HepG2 (cell line): ENCODE data around the gene CSTPP1. TPM values are rescaled to one million over a fixed set of nuclear protein-coding genes. Genes with fewer than 3 reads are reported as not detected.

Experiments
- ATAC-seq: fragments of 200-7000 bp; cut with Tn5 transposase; 3 replicates; pipeline ENCODE4 v1.9.1; 2020; ENCODE audit warnings: mild to moderate bottlenecking, moderate library complexity
- BruUV-seq: library from RNA; stranded (reverse); fragments of 400-500 nt; replicated peaks from 2 replicates; lab custom pipeline; 2021; lab: Mats Ljungman, UMichigan
- CTCF ChIA-PET: fragments of 300-600 bp; formaldehyde crosslinking; extraction: SDS; loops from one replicate; lab custom pipeline; 2021; ENCODE audit warnings: low total read pairs, inconsistent platforms, low intra/inter-chr PET ratio; lab: Yijun Ruan, JAX
- POLR2A ChIA-PET: fragments of 350-600 bp; sonication (Branson Sonifier 250); formaldehyde crosslinking; loops from one replicate; lab custom pipeline; 2020; ENCODE audit warnings: antibody characterized with exemption, inconsistent platforms; lab: Yijun Ruan, JAX
- DNase-seq: peaks from one replicate; pipeline ENCODE4 v3.0.0-alpha.2; 2015; ENCODE audit warnings: low spot score
- FAIRE-seq: peaks from 3 replicates; lab custom pipeline; 2011; peaks lifted over from hg19 to GRCh38; lab: Jason Lieb, UNC
- H2AFZ ChIP-seq: one replicate; pipeline ENCODE4 v1.6.1; 2011; ENCODE audit warnings: low read length, inconsistent platforms
- H3K27ac ChIP-seq: fragments of 300-600 bp; 3 replicates; pipeline ENCODE4 v1.8.0; 2011; ENCODE audit warnings: mixed run types, mild to moderate bottlenecking, mixed read lengths, low read length, inconsistent platforms; ENCODE audit not compliant: insufficient read depth; ENCODE audit errors: extremely low read length
- H3K27me3 ChIP-seq, 2 experiments: fragments of 200-600 bp in 1 of 2; 2 replicates in 1 of 2; 3 replicates in 1 of 2; pipeline versions ENCODE4 v1.6.0 to v1.8.0; 2011; ENCODE audit warnings: low read length in 2 of 2, mild to moderate bottlenecking in 2 of 2, moderate library complexity in 2 of 2, inconsistent platforms in 1 of 2; ENCODE audit not compliant: insufficient read depth in 2 of 2, control insufficient read depth in 1 of 2
- H3K36me3 ChIP-seq, 2 experiments: fragments of 200-600 bp in 1 of 2; replicated peaks in 1 of 2; 2 replicates in 1 of 2; 3 replicates in 1 of 2; pipeline versions ENCODE4 v1.5.1 to v1.8.0; 2011; ENCODE audit warnings: low read length in 2 of 2, inconsistent platforms in 1 of 2; ENCODE audit not compliant: insufficient read depth in 2 of 2, control insufficient read depth in 1 of 2
- H3K4me1 ChIP-seq: 2 replicates; pipeline ENCODE4 v1.5.1; 2012; ENCODE audit warnings: low read length, inconsistent platforms; ENCODE audit not compliant: insufficient read depth
- H3K4me2 ChIP-seq: 2 replicates; pipeline ENCODE4 v1.6.0; 2011; ENCODE audit warnings: low read depth, low read length, inconsistent platforms
- H3K4me3 ChIP-seq, 3 experiments: fragments of 200-600 bp in 1 of 3; sonication (generic), shearing (Covaris generic) in 1 of 3; replicated peaks in 1 of 3; 2 replicates each; pipeline ENCODE4 v1.5.1; 2011 to 2016; ENCODE audit warnings: low read length in 3 of 3, inconsistent platforms in 2 of 3, low read depth in 2 of 3, mild to moderate bottlenecking in 2 of 3, control low read depth in 1 of 3, mixed read lengths in 1 of 3; ENCODE audit not compliant: insufficient read depth in 1 of 3
- H3K79me2 ChIP-seq: one replicate; pipeline ENCODE4 v1.6.1; 2011; ENCODE audit warnings: low read length, inconsistent platforms; ENCODE audit not compliant: insufficient read depth
- H3K9ac ChIP-seq: 2 replicates; pipeline ENCODE4 v1.6.0; 2011; ENCODE audit warnings: mild to moderate bottlenecking, low read depth, low read length, inconsistent platforms; ENCODE audit not compliant: insufficient read depth
- H3K9me3 ChIP-seq: 2 replicates; pipeline ENCODE4 v1.5.1; 2012; ENCODE audit warnings: mild to moderate bottlenecking, low read length
- H4K20me1 ChIP-seq: 2 replicates; pipeline ENCODE4 v1.6.0; 2011; ENCODE audit warnings: inconsistent platforms, mild to moderate bottlenecking, low read length, moderate library complexity; ENCODE audit not compliant: insufficient read depth
- ADNP ChIP-seq: sonication (generic); formaldehyde crosslinking; IDR thresholded peaks from 2 replicates; pipeline ENCODE4 v1.4.0; 2020; ENCODE audit warnings: missing genetic modification reagents
- ATF2 ChIP-seq: sonication (generic); formaldehyde crosslinking; IDR thresholded peaks from 2 replicates; pipeline ENCODE4 v1.4.0; 2020; ENCODE audit warnings: missing genetic modification reagents
- ATF3 ChIP-seq: sonication (generic); formaldehyde crosslinking; IDR thresholded peaks from 2 replicates; pipeline ENCODE4 v1.4.0; 2020; ENCODE audit warnings: missing genetic modification reagents
- DMAP1 ChIP-seq: IDR thresholded peaks from 2 replicates; pipeline ENCODE4 v1.6.1; 2016
- FIP1L1 ChIP-seq: fragments of 200-400 bp; formaldehyde crosslinking; IDR thresholded peaks from 2 replicates; pipeline ENCODE4 v1.6.1; 2018; ENCODE audit warnings: low read depth, mild to moderate bottlenecking, low read length, moderate library complexity, borderline replicate concordance; ENCODE audit not compliant: insufficient read depth
- GABPB1 ChIP-seq: IDR thresholded peaks from 2 replicates; pipeline ENCODE4 v1.6.1; 2016; ENCODE audit warnings: mild to moderate bottlenecking, missing genetic modification reagents, moderate library complexity, missing compliant biosample characterization
- MBD4 ChIP-seq: IDR thresholded peaks from 2 replicates; pipeline ENCODE4 v1.6.1; 2012; ENCODE audit warnings: low read length, inconsistent platforms, borderline replicate concordance
- NR2C2 ChIP-seq: sonication (generic); formaldehyde crosslinking; IDR thresholded peaks from 2 replicates; pipeline ENCODE4 v1.4.0; 2020; ENCODE audit warnings: missing genetic modification reagents, mild to moderate bottlenecking, moderate library complexity, borderline replicate concordance
- STAG1 ChIP-seq: sonication (generic); formaldehyde crosslinking; IDR thresholded peaks from 2 replicates; pipeline ENCODE4 v1.4.0; 2020; ENCODE audit warnings: missing genetic modification reagents
- U2AF2 ChIP-seq: fragments of 200-400 bp; formaldehyde crosslinking; IDR thresholded peaks from 2 replicates; pipeline ENCODE4 v1.6.1; 2017; ENCODE audit warnings: low read depth, mild to moderate bottlenecking, low read length
- ZBTB25 ChIP-seq: IDR thresholded peaks from 2 replicates; pipeline ENCODE4 v1.6.1; 2018; ENCODE audit warnings: missing genetic modification reagents
- ZFX ChIP-seq: sonication (generic); formaldehyde crosslinking; IDR thresholded peaks from 2 replicates; pipeline ENCODE4 v1.4.0; 2020; ENCODE audit warnings: mild to moderate bottlenecking, low read depth, missing genetic modification reagents, moderate library complexity
- ZNF354B ChIP-seq: sonication (generic); formaldehyde crosslinking; IDR thresholded peaks from 2 replicates; pipeline ENCODE4 v1.8.0; 2022; ENCODE audit warnings: mild to moderate bottlenecking, missing genetic modification reagents
- ZNF431 ChIP-seq: sonication (generic); formaldehyde crosslinking; IDR thresholded peaks from 2 replicates; pipeline ENCODE4 v1.9.0; 2022; ENCODE audit warnings: missing genetic modification reagents, low read depth, mild to moderate bottlenecking, borderline replicate concordance
- ZNF44 ChIP-seq: sonication (generic); formaldehyde crosslinking; IDR thresholded peaks from 2 replicates; pipeline ENCODE4 v1.5.1; 2020; ENCODE audit warnings: mild to moderate bottlenecking, missing genetic modification reagents
- WGBS: methylation state at CpG from one replicate; pipeline ENCODE4 v1.1.6; 2017; ENCODE audit warnings: low lambda C conversion rate; 5-methylcytosine and 5-hydroxymethylcytosine counted together
- in situ Hi-C: cut with HindIII; loops from 2 replicates; pipeline ENCODE4 v1.10.0; 2017; ENCODE audit warnings: low pct_unique_long_range_greater_than_20kb; ENCODE audit not compliant: extremely low pct_ligation_motif_present
- intact Hi-C: fragments of 100-400 bp; cut with micrococcal nuclease; formaldehyde crosslinking; loops from one replicate; pipeline ENCODE4 v1.10.0; 2022; ENCODE audit not compliant: unreplicated experiment
- polyA plus RNA-seq, 8 experiments: library from polyadenylated mRNA; depleted of rRNA in 3 of 8; stranded (reverse) in 7 of 8; unstranded in 1 of 8; fragments of >200 nt; fragmentation: Illumina TruSeq in 4 of 8; extraction: Trizol in 4 of 8; gene quantifications; 2 replicates each; pipeline versions ENCODE4 v1.2.1 to v1.2.3, GENCODE V29; 2011 to 2016; ENCODE audit warnings: low read depth in 4 of 8, missing spikeins in 1 of 8, mixed read lengths in 1 of 8; ENCODE audit not compliant: insufficient read depth in 1 of 8
- total RNA-seq, 5 experiments: library from RNA; depleted of rRNA; stranded (reverse); fragments of >200 nt; fragmentation: Illumina TruSeq; extraction: Trizol; gene quantifications; 2 replicates each; pipeline ENCODE4 v1.2.3, GENCODE V29; 2016; ENCODE audit warnings: low read depth in 1 of 5

The CSTPP1 gene
- total and polyA plus RNA-seq, 2 of the 13 experiments (the other 11 are each of a cell fraction or from before 2014, with no cell fraction given): 12.3 to 14.6 TPM

- TF ChIP-seq STAG1 (CRISPR knock-in tag): peak; percentile 97
- no peak for TF ChIP-seq ZBTB25
Observed at GRCh38 chr11:46889689-46890475, 46.7 kb upstream of the CSTPP1 start (continued).

- no peak for ATAC-seq
- ChIA-PET CTCF (interaction anchor here (2.5 to 3.4 kb wide), 2 partner anchors 262 to 271 kb away, joined by 52 to 57 read pairs; no protein-coding TSS in a partner anchor), POLR2A (no interaction called here)
- WGBS: 97% methylated on average over 2 of the region's 2 CpGs
- Histone ChIP-seq H4K20me1 (no peaks in the 10 kb centered on the region), H3K27ac (no peak overlapping the region), H3K4me1 (no peaks in the 10 kb centered on the region), H3K79me2 (no peaks in the 10 kb centered on the region), H3K27me3 (no peaks in the 10 kb centered on the region), H3K9me3 (no peaks in the 10 kb centered on the region), H2AFZ (no peak overlapping the region), H3K4me3 (no peak overlapping the region), H3K9ac (no peak overlapping the region), H3K36me3 (peaks cover 15 to 50% of the 10 kb centered on the region in 2 experiments), H3K4me2 (no peak overlapping the region)
- no peak for DNase-seq
- no TSS peak for BruUV-seq
- TF ChIP-seq NR2C2 (CRISPR knock-in tag) (no peak), ZNF354B (CRISPR knock-in tag) (no peak), ZFX (CRISPR knock-in tag) (no peak), FIP1L1 (no peak), ATF2 (CRISPR knock-in tag) (no peak), DMAP1 (CRISPR knock-in tag) (no peak), ATF3 (CRISPR knock-in tag) (no peak), ADNP (CRISPR knock-in tag) (no peak), ZNF44 (no peak), ZNF431 (no peak), U2AF2 (no peak), MBD4 (no peak), GABPB1 (CRISPR knock-in tag) (no peak)
- in situ Hi-C loops (no loop called here), intact Hi-C loops (no loop called here)
- no peak for FAIRE-seq
Observed at GRCh38 chr11:46890665-46891064, 45.9 kb upstream of the CSTPP1 start.
